ENCODE results near the gene PLA2G4C. TPM values are rescaled to one million over a fixed set of nuclear protein-coding genes. Genes with fewer than 3 reads are reported as not detected.

PLA2G4C gene
- total and polyA plus RNA-seq, 7 donors, result 0.60 to 18.5 (median 11.8) TPM

DNA sequence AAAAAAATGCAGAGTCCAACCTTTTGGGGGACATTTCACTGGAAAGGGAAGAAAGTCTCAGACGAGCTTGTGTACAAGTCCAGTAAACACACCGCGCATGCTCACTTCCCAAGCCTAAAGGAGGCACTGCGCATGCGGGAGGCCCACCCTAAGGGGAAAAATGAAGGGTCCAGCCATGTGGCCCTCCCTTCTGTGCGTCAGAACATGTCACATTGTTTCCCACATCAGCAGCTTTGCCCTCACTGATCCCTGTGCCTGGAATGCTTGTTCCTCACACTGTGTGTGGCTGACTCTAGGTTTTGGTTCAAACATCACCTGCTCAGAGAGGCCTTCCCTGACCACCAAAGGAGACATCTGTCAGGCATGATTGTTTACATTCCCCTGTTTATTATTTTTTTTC, 111.8 kb downstream of the PLA2G4C start:
- 87 to 89% methylated on average over 6 of the region's 6 CpGs for WGBS, 2 donors
- no peak for DNase-seq
- TF ChIP-seq, protein P1, sequence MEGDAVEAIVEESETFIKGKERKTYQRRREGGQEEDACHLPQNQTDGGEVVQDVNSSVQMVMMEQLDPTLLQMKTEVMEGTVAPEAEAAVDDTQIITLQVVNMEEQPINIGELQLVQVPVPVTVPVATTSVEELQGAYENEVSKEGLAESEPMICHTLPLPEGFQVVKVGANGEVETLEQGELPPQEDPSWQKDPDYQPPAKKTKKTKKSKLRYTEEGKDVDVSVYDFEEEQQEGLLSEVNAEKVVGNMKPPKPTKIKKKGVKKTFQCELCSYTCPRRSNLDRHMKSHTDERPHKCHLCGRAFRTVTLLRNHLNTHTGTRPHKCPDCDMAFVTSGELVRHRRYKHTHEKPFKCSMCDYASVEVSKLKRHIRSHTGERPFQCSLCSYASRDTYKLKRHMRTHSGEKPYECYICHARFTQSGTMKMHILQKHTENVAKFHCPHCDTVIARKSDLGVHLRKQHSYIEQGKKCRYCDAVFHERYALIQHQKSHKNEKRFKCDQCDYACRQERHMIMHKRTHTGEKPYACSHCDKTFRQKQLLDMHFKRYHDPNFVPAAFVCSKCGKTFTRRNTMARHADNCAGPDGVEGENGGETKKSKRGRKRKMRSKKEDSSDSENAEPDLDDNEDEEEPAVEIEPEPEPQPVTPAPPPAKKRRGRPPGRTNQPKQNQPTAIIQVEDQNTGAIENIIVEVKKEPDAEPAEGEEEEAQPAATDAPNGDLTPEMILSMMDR (IDR thresholded peaks at IDR 0.05), result no peak
- TF ChIP-seq EP300 (IDR thresholded peaks at IDR 0.05), result no peak
- no peak for TF ChIP-seq POLR2AphosphoS5 (IDR thresholded peaks at IDR 0.05)
- TF ChIP-seq POLR2A (IDR thresholded peaks at IDR 0.05), result no peak
- peaks cover 0 to 5% (median 0%) of the 10 kb centered on the region in 3 donors for H3K27me3 ChIP-seq
- H3K4me1 ChIP-seq, result no peaks in the 10 kb centered on the region
- no peaks in the 10 kb centered on the region for H3K9me3 ChIP-seq
- no peak overlapping the region for H3K27ac ChIP-seq
- no peak overlapping the region for H3K4me3 ChIP-seq
- intact Hi-C loops (cut with DNase I), result no loop called here
- H3K36me3 ChIP-seq, result no peaks in the 10 kb centered on the region

Other genes with a start within 250 kb of the PLA2G4C start
- gene SULT2A1, start 224.5 kb downstream of the PLA2G4C start, total RNA-seq, result not detected
- under 1 TPM in 2 of 3 donors, not detected in 1; 0.07 to 0.23 TPM for gene SULT2A1, start 224.5 kb downstream of the PLA2G4C start, polyA plus RNA-seq
- gene BSPH1, start 118.6 kb downstream of the PLA2G4C start, total RNA-seq, result not detected
- gene BSPH1, start 118.6 kb downstream of the PLA2G4C start, polyA plus RNA-seq, result not detected
- gene ELSPBP1, start 116.2 kb downstream of the PLA2G4C start, total RNA-seq, result not detected
- gene ELSPBP1, start 116.2 kb downstream of the PLA2G4C start, polyA plus RNA-seq, result not detected
- not detected for gene CABP5, start 66.7 kb downstream of the PLA2G4C start, total RNA-seq
- gene CABP5, start 66.7 kb downstream of the PLA2G4C start, polyA plus RNA-seq, result 10 to 100 TPM in 1 of 3 donors, not detected in 2; 22.8 TPM
- gene LIG1, start 59.5 kb upstream of the PLA2G4C start, total RNA-seq, result 10 to 100 TPM in 1 of 4 donors, 1 to 10 TPM in 3; 4.3 to 16.9 (median 6.5) TPM
- 10 to 100 TPM; 11.4 to 41.6 (median 15.5) TPM for gene LIG1, start 59.5 kb upstream of the PLA2G4C start, polyA plus RNA-seq
- gene ZSWIM9, start 59.9 kb upstream of the PLA2G4C start, total RNA-seq, result 1 to 10 TPM; 2.4 to 10.0 (median 4.0) TPM
- gene ZSWIM9, start 59.9 kb upstream of the PLA2G4C start, polyA plus RNA-seq, result 1 to 10 TPM; 4.2 to 6.1 (median 6.0) TPM
- gene CARD8, start 145.1 kb upstream of the PLA2G4C start, total RNA-seq, result 10 to 100 TPM; 14.2 to 37.7 (median 24.7) TPM
- 10 to 100 TPM in 1 of 3 donors, 1 to 10 TPM in 2; 6.0 to 31.0 (median 8.1) TPM for gene CARD8, start 145.1 kb upstream of the PLA2G4C start, polyA plus RNA-seq
- gene ZNF114, start 159.3 kb upstream of the PLA2G4C start, total RNA-seq, result not detected
- under 1 TPM in 1 of 3 donors, not detected in 2; 0.26 TPM for gene ZNF114, start 159.3 kb upstream of the PLA2G4C start, polyA plus RNA-seq
- 10 to 100 TPM; 60.4 to 77.1 (median 69.7) TPM for gene EMP3, start 214.7 kb upstream of the PLA2G4C start, total RNA-seq
- gene EMP3, start 214.7 kb upstream of the PLA2G4C start, polyA plus RNA-seq, result 10 to 100 TPM; 21.7 to 47.7 (median 42.0) TPM